ENCODE results near the gene SLC35B1.

Gene SLC35B1

DNA sequence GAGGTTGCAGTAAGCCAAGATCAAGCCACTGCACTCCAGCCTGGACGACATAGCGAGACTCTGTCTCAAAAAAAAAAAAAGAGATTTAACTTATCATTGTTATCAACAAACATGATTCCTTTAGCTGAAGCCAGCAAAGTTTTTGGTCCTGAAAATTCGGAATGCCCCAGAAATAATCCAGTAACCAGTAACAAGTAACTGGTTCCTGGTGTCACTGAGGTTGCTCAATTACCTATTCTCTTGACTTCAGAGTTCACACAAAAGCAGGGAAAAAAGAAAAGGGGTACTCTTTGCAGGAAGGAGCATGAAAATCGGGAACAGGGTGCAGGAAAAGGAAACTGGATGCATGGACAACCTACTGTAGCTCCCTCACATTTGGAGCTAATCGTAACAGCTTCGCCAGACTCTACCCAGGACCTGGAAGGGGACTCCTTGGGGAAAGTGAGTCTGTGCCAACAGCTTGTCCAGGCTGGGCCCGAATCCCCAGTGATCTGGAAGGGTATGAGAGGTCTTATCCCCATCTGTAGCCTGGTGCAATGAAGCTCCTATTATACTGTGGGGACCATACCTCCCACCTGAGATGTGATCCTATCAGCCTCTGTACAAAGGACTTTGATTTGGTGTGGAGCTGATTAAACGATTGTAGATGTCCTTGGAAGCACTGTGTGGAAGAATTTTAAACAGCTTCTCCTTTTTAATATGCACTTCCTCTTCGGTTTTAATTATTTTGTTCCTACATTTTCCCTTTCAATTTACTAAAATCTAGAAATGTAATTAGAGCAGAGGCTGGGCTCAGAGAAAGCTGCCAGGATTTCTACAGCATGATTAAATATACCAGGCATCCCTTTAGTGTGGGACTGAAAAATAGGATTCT, 26.4 kb downstream of the SLC35B1 start:
- no peaks in the 10 kb centered on the region for H3K36me3 ChIP-seq (ENCODE audit: control insufficient read depth in 1 of 2, insufficient read depth in 2 of 2, low read length in 2 of 2)
- WGBS (ENCODE audit: extremely low coverage, insufficient coverage, insufficient read length) = no CpG with 5 or more reads among the region's 9 CpGs
- H2AK5ac ChIP-seq (ENCODE audit: low read length) = no peak overlapping the region
- no peak overlapping the region for H3K14ac ChIP-seq (ENCODE audit: low read length)
- H3K79me2 ChIP-seq (ENCODE audit: control insufficient read depth, insufficient read depth, low read length, poor library complexity) = no peaks in the 10 kb centered on the region
- no peaks in the 10 kb centered on the region for H3K9me3 ChIP-seq (ENCODE audit: insufficient read depth, low read depth, low read length)
- no peak overlapping the region for H2BK5ac ChIP-seq (ENCODE audit: low read depth, low read length, poor library complexity)
- no peak overlapping the region for H3K27ac ChIP-seq (ENCODE audit: low read depth, low read length)
- no peak overlapping the region for H2AFZ ChIP-seq (ENCODE audit: insufficient read depth, low read length, poor library complexity)
- no peak overlapping the region for H4K8ac ChIP-seq (ENCODE audit: low read depth, low read length)
- peaks cover 6% of the 10 kb centered on the region for H3K79me1 ChIP-seq (ENCODE audit: low read length)
- H2BK120ac ChIP-seq (ENCODE audit: insufficient read depth, low read length, poor library complexity) = no peak overlapping the region
- no peak overlapping the region for H3K4me3 ChIP-seq (ENCODE audit: low read depth, low read length)
- no peak overlapping the region for H3K18ac ChIP-seq (ENCODE audit: low read length)
- no peak overlapping the region for H3K4ac ChIP-seq (ENCODE audit: low read depth, low read length)
- no peak overlapping the region for H3K23ac ChIP-seq (ENCODE audit: low read length)
- no peak for DNase-seq
- no peak overlapping the region for H4K91ac ChIP-seq (ENCODE audit: low read depth, low read length)
- H2BK12ac ChIP-seq (ENCODE audit: low read length) = no peak overlapping the region
- no peak overlapping the region for H3K9ac ChIP-seq (ENCODE audit: low read length)
- H3K4me2 ChIP-seq (ENCODE audit: low read length) = no peak overlapping the region
- H4K12ac ChIP-seq (ENCODE audit: low read depth, low read length) = no peak overlapping the region
- H3K4me1 ChIP-seq (ENCODE audit: control insufficient read depth in 1 of 2, insufficient read depth in 2 of 2, low read length in 2 of 2) = no peaks in the 10 kb centered on the region
- H3K27me3 ChIP-seq (ENCODE audit: insufficient read depth, low read length) = no peaks in the 10 kb centered on the region

DNA sequence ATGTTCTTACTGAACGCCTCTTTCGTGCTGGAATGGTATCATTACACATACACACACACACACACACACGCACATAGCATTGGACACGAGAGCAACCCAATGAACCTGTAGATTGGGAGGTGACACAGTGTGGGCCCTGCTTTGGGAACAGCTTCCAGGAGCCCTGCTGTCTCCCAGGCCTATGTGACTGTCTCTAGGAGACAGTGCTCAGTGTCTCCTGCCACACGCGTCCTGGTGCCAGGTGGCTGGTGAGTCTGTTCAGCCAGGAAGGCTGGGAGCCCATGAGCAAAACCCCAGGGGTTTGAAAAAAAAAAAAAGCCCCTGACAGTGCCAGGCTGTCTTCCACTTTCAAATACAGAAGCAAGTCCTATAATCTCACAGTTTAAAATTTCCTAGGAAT, 27.4 kb downstream of the SLC35B1 start:
- H3K23ac ChIP-seq (ENCODE audit: low read length) = no peak overlapping the region
- no peaks in the 10 kb centered on the region for H3K27me3 ChIP-seq (ENCODE audit: insufficient read depth, low read length)
- no peaks in the 10 kb centered on the region for H3K9me3 ChIP-seq (ENCODE audit: insufficient read depth, low read depth, low read length)

DNA sequence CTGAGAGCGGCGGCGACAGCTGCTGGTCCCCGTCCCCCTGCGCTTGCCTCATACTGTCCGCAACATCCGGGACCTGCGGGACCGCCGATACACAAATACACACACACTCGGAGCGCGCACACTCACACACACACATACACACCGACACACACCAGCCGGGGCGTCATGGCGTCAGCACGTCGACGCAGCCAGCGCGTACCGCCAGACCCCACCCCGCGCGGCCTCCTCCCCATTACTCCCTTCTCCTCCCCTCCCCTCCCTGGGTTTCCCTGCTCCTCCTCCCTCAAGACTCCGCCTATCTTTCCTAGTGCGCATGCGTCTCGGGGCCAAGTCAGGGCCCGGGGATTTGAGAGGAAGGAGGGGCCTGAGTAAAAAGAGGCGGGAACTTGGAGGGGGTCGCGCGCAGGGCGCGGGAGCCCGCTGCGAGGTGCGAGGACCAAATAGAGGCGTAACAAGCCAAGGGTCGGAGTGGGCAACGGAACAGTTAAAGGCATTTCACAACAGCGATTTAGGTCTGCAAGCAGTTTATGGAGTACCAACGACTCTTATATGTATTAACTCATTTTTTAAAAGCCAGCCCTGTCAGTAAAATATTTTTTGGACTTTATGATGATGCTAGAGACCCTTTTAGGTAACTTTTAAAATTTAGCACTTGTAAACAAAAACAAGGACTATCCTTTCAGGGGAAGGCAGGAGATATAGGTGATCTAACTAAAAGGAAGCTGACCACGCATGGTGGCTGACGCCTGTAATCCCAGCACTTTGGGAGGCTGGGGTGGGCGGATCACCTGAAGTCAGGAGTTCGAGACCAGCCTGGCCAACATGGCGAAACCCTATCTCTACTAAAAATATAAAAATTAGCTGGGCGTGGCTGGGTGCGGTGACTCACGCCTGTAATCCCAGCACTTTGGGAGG, 29.6 kb downstream of the SLC35B1 start, which contains the start of gene SPOP:
Gene SPOP, minus strand, starts transcription at position 165 of the 915 bp plus-strand sequence. CDS start 55,287 bp downstream, outside the sequence.
- Histone ChIP-seq H4K8ac (ENCODE audit: low read depth, low read length) (peak within 1 kb of the TSS; percentile 80), H3K4me3 (ENCODE audit: low read depth, low read length) (peak within 1 kb of the TSS; percentile 85), H2BK5ac (ENCODE audit: low read depth, low read length, poor library complexity) (peak within 1 kb of the TSS; percentile 73), H2AFZ (ENCODE audit: insufficient read depth, low read length, poor library complexity) (peak within 1 kb of the TSS; percentile 78), H3K27me3 (ENCODE audit: insufficient read depth, low read length) (no peaks in the 10 kb centered on the region), H3K79me2 (ENCODE audit: control insufficient read depth, insufficient read depth, low read length, poor library complexity) (no peaks in the 10 kb centered on the region), H3K79me1 (ENCODE audit: low read length) (peaks cover 6% of the 10 kb centered on the region), H2BK12ac (ENCODE audit: low read length) (no peak within 1 kb of the TSS), H3K4me2 (ENCODE audit: low read length) (peak within 1 kb of the TSS; percentile 65), H3K9me3 (ENCODE audit: insufficient read depth, low read depth, low read length) (no peaks in the 10 kb centered on the region), H3K4ac (ENCODE audit: low read depth, low read length) (peak within 1 kb of the TSS; percentile 44), H2BK120ac (ENCODE audit: insufficient read depth, low read length, poor library complexity) (no peak within 1 kb of the TSS), H4K12ac (ENCODE audit: low read depth, low read length) (peak within 1 kb of the TSS; percentile 49), H3K9ac (ENCODE audit: low read length) (peak within 1 kb of the TSS; percentile 85), H2AK5ac (ENCODE audit: low read length) (no peak within 1 kb of the TSS), H3K23ac (ENCODE audit: low read length) (no peak within 1 kb of the TSS), H3K36me3 (ENCODE audit: control insufficient read depth in 1 of 2, insufficient read depth in 2 of 2, low read length in 2 of 2) (no peaks in the 10 kb centered on the region), H4K91ac (ENCODE audit: low read depth, low read length) (peak within 1 kb of the TSS; percentile 87), H3K18ac (ENCODE audit: low read length) (no peak within 1 kb of the TSS), H3K14ac (ENCODE audit: low read length) (peak within 1 kb of the TSS; percentile 67), H3K27ac (ENCODE audit: low read depth, low read length) (peak within 1 kb of the TSS; percentile 80), H3K4me1 (ENCODE audit: control insufficient read depth in 1 of 2, insufficient read depth in 2 of 2, low read length in 2 of 2) (no peaks in the 10 kb centered on the region)
- no CpG with 5 or more reads among the region's 53 CpGs for WGBS (ENCODE audit: extremely low coverage, insufficient coverage, insufficient read length)
- DNase-seq = peak; percentile 99

More for the DNA sequence above, 27.4 kb downstream of the SLC35B1 start:
- Histone ChIP-seq H2BK120ac (ENCODE audit: insufficient read depth, low read length, poor library complexity) (no peak overlapping the region), H3K18ac (ENCODE audit: low read length) (no peak overlapping the region), H3K79me1 (ENCODE audit: low read length) (peaks cover 6% of the 10 kb centered on the region), H3K79me2 (ENCODE audit: control insufficient read depth, insufficient read depth, low read length, poor library complexity) (no peaks in the 10 kb centered on the region), H3K4me1 (ENCODE audit: control insufficient read depth in 1 of 2, insufficient read depth in 2 of 2, low read length in 2 of 2) (no peaks in the 10 kb centered on the region), H3K4ac (ENCODE audit: low read depth, low read length) (no peak overlapping the region), H3K36me3 (ENCODE audit: control insufficient read depth in 1 of 2, insufficient read depth in 2 of 2, low read length in 2 of 2) (no peaks in the 10 kb centered on the region), H2AFZ (ENCODE audit: insufficient read depth, low read length, poor library complexity) (no peak overlapping the region), H3K4me3 (ENCODE audit: low read depth, low read length) (no peak overlapping the region), H4K8ac (ENCODE audit: low read depth, low read length) (no peak overlapping the region), H4K12ac (ENCODE audit: low read depth, low read length) (no peak overlapping the region), H3K14ac (ENCODE audit: low read length) (no peak overlapping the region), H3K4me2 (ENCODE audit: low read length) (no peak overlapping the region), H4K91ac (ENCODE audit: low read depth, low read length) (no peak overlapping the region), H2AK5ac (ENCODE audit: low read length) (no peak overlapping the region), H2BK12ac (ENCODE audit: low read length) (no peak overlapping the region), H3K9ac (ENCODE audit: low read length) (no peak overlapping the region), H2BK5ac (ENCODE audit: low read depth, low read length, poor library complexity) (no peak overlapping the region), H3K27ac (ENCODE audit: low read depth, low read length) (no peak overlapping the region)
- DNase-seq = no peak
- WGBS (ENCODE audit: extremely low coverage, insufficient coverage, insufficient read length) = no CpG with 5 or more reads among the region's 6 CpGs

DNA sequence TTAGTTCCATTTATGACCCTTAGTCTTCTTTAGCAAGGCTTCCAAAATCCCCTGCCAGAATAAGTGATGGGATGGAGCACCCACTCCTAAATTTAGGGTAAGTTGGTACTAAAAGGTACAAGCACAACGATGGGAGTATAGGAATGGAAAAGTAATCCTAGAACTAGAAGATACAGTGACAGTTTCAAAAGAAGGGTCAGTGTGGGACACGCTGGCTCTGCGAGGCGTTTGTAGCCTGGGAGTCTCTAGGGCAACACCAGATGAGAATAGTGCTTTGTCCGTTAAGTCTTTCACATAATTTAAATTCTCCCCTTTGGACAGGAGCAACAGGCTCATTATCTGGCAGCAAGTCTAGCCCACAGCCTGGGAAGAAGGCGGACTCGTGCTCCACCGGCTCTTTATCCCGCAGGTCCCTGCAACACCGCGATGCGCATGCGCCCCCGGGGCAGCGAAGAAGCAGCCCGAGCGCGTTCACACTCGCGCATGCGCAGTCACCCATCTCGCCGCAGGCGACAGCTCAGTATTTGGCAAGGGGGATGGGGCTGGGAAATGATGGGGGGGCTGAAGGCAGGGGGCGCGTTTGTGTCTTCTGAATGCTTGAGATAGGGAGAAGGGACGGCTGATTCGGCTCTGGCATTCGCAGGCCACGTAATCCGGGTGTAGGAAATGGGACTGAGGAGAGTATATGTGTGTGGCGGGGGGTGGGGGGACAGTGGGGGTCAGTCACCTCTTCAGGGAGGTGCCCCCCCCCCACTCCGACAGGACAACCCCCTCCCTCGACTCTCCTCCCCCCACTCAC, 30.4 kb downstream of the SLC35B1 start:
- Histone ChIP-seq H3K27ac (ENCODE audit: low read depth, low read length) (peak overlapping the region; percentile 80), H3K18ac (ENCODE audit: low read length) (no peak overlapping the region), H3K14ac (ENCODE audit: low read length) (peak overlapping the region; percentile 67), H4K8ac (ENCODE audit: low read depth, low read length) (peak overlapping the region; percentile 80), H3K9me3 (ENCODE audit: insufficient read depth, low read depth, low read length) (no peaks in the 10 kb centered on the region), H3K4me3 (ENCODE audit: low read depth, low read length) (peak overlapping the region; percentile 85), H2BK12ac (ENCODE audit: low read length) (no peak overlapping the region), H2BK120ac (ENCODE audit: insufficient read depth, low read length, poor library complexity) (no peak overlapping the region), H3K9ac (ENCODE audit: low read length) (peak overlapping the region; percentile 85), H3K4me1 (ENCODE audit: control insufficient read depth in 1 of 2, insufficient read depth in 2 of 2, low read length in 2 of 2) (no peaks in the 10 kb centered on the region), H3K79me1 (ENCODE audit: low read length) (peaks cover 6% of the 10 kb centered on the region), H3K23ac (ENCODE audit: low read length) (no peak overlapping the region), H2BK5ac (ENCODE audit: low read depth, low read length, poor library complexity) (peak overlapping the region; percentile 73), H3K36me3 (ENCODE audit: control insufficient read depth in 1 of 2, insufficient read depth in 2 of 2, low read length in 2 of 2) (no peaks in the 10 kb centered on the region), H2AFZ (ENCODE audit: insufficient read depth, low read length, poor library complexity) (peak overlapping the region; percentile 78), H3K27me3 (ENCODE audit: insufficient read depth, low read length) (no peaks in the 10 kb centered on the region), H2AK5ac (ENCODE audit: low read length) (no peak overlapping the region), H4K12ac (ENCODE audit: low read depth, low read length) (peak overlapping the region; percentile 49), H3K4ac (ENCODE audit: low read depth, low read length) (peak overlapping the region; percentile 44), H3K79me2 (ENCODE audit: control insufficient read depth, insufficient read depth, low read length, poor library complexity) (no peaks in the 10 kb centered on the region), H4K91ac (ENCODE audit: low read depth, low read length) (peak overlapping the region; percentile 87), H3K4me2 (ENCODE audit: low read length) (peak overlapping the region; percentile 65)
- peak; percentile 98 to 99 for DNase-seq
- WGBS (ENCODE audit: extremely low coverage, insufficient coverage, insufficient read length) = no CpG with 5 or more reads among the region's 34 CpGs
